Stromal cell of bone marrow (primary cell): ENCODE results near the gene DET1.
"Not testable (repeated sequence)": the region's sequence is repeated elsewhere in the genome, so short reads cannot be mapped to it uniquely, and the experiment has no call there.

Experiments
- DNase-seq: peaks from one replicate; pipeline ENCODE4 v3.0.0-alpha.2; 2012; ENCODE audit warnings: low read depth

Gene DET1

GRCh38 chr15:88540350-88540749 is 6.1 kb downstream of the DET1 start:
- DNase-seq: not testable (repeated sequence)

DNA sequence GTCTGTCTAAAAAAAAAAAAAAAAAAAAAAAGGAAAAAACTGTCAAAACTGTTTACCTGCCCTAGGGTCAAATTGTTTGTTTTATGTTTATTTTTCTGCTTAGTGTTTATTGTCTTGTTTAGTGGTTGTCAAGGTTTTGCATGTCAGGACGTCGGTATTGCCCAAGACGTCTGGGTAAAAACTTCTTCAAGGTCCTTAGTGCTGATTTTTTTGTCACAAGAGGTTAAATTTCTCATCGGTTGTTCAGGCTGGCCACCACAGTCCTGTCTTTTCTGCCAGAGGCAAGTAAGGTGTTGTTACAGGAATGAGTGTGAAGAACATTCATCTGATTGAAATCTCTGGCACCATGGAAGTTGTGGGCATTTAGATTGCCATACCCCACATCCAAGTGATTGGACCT is 7.0 kb downstream of the DET1 start:
- DNase-seq: no peak

DNA sequence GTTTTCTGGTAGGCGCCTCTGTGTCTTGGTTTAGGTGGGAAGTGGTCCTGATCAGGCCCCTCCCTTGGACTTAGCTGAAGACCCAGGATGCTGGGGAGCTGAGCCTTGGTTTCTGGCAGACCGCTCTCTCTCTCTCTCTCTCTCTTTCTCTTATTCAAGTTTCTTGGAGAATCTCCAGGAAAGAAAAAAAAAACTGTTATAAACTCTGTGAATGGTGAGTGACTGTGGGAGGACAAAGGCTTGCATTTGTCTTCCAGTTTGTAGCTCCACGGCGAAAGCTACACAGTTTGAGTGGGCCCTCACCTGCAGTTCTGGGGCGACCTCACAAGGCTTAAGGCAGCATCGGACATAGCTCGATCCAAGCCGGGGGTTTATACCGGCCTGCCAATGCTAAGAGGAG is 7.5 kb downstream of the DET1 start:
- no peak for DNase-seq

- no peak for DNase-seq
Observed at GRCh38 chr15:88537591-88538317, 8.7 kb downstream of the DET1 start.

GRCh38 chr15:88535607-88536313 is 10.7 kb downstream of the DET1 start:
- no peak for DNase-seq

DNA sequence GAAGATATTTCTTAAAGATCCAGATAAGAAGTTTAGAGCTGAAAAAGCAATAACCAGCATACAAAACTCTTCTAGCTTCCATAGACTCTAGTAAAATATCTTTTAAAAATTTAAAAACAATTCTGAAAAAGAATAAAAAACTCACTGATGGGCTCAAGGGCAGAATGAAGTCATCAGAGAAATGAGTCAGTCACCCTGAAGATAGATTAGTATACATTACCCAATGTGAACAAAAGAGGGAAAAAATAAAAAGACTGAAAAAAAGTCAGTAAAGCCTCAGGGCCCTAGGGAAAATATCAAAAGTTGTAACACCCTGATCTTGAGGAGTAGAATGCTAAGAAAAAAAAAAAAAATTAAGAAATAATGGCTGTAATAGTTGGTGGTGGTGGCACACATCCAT is 11.4 kb downstream of the DET1 start:
- DNase-seq: no peak

DNA sequence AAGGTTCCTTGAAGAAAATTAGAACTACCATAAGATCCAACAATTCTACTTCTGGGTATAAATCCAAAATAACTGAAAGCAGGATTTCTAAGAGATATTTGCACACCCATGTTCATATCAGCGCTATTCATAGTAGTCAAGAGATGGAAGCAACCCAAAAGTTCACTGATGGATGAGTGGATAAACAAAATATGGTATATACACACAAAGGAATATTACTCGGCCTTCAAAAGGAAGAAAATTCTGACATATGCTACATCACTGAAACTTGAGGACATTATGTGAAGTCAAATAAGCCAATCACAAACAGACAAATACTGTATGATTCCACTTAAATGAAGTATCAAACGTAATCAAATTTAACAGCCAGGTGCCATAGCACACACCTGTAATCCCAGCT is 13.1 kb downstream of the DET1 start:
- no peak for DNase-seq

GRCh38 chr15:88529021-88529630 is 17.4 kb downstream of the DET1 start:
- DNase-seq: no peak

- no peak for DNase-seq
Observed at GRCh38 chr15:88526247-88526879, 20.1 kb downstream of the DET1 start.

GRCh38 chr15:88525418-88525817 is 21.1 kb downstream of the DET1 start:
- no peak for DNase-seq

- DNase-seq: not testable (repeated sequence)
Observed at GRCh38 chr15:88524094-88524493, 22.4 kb downstream of the DET1 start.

- no peak for DNase-seq
Observed at GRCh38 chr15:88518903-88519302, 27.6 kb downstream of the DET1 start.

GRCh38 chr15:88513195-88513594 is 33.3 kb downstream of the DET1 start:
- peak; percentile 6 for DNase-seq

GRCh38 chr15:88512601-88513000 is 33.9 kb downstream of the DET1 start:
- no peak for DNase-seq

GRCh38 chr15:88512078-88512477 is 34.4 kb downstream of the DET1 start:
- DNase-seq: no peak

DNA sequence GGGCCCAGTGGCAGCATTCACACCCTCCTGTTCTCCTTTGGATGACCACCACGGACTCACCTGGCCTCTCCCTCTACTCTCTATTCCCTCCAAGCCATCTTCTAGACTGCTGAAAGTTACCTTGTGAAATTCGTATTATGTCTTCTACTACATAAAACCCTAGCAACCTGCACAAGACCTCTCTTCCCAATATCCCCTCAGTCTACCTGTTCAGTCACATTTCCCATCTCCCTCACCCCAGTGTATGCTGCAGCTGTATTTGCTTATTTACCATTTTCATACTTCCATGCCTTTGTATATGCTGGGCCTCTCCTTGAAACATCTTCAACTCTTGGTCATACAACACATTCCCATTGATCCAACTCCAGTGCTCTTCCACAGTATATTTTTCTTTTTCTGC is 35.3 kb downstream of the DET1 start:
- no peak for DNase-seq

DNA sequence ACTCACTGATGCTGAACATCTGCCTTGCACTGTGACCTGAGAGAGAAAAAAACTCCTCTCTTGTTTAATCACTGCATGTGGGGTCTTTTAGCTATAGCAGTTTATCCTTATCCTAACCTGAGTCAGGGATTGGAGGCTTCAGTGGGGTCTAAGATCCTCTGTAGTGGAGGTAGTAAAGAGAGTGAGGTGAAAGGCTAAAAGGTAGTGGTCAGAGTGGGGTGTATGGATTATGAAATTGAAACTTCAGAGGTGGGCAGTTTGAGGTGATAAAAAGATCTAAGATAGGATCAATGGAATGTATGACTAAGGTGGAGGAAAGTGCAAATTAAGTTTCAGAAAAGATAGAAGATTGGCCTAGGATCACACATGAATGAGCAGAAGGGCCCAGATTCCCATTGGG is 36.5 kb downstream of the DET1 start:
- DNase-seq: no peak

DNA sequence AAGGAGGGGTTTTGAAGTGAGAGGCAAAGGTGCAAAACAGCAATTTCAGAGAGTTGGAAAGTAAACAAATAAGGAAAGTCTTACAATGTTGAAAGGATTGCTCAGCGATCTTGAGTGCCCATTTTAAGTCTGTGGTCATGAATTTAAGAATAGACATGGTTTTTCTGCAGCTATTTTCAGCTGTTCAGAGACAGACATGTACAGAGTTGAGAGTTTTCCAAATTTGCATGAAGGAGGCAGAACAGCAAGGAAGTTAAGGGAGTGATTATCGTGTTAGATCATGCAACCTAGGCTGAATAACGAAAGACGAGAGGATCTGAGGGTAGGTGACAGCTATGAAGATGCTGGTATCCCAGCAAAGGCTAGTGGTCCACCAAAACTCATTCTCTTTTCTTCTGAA is 37.2 kb downstream of the DET1 start:
- no peak for DNase-seq

- no peak for DNase-seq
Observed at GRCh38 chr15:88506628-88507027, 39.9 kb downstream of the DET1 start.

- no peak for DNase-seq
Observed at GRCh38 chr15:88505721-88506120, 40.8 kb downstream of the DET1 start.

- DNase-seq: no peak
Observed at GRCh38 chr15:88504445-88504844, 42.0 kb downstream of the DET1 start.

- no peak for DNase-seq
Observed at GRCh38 chr15:88498996-88499395, 47.5 kb downstream of the DET1 start.
